DOHH2 (cell line): ENCODE results near the gene MUC6.

Source experiments
- EZH2phosphoT487 ChIP-seq: fragments of 200-600 bp; sonication (generic); IDR thresholded peaks from 2 replicates; pipeline ENCODE4 v1.6.1; 2017; ENCODE audit warnings: borderline replicate concordance, mild to moderate bottlenecking, antibody characterized with exemption, low read length, moderate library complexity, mixed read lengths
- TF ChIP-seq, protein P1 (sequence below): fragments of 200-600 bp; sonication (generic); IDR thresholded peaks from one replicate; pipeline ENCODE4 v1.5.1; 2014; ENCODE audit warnings: antibody characterized with exemption, mild to moderate bottlenecking, low read depth, low read length; ENCODE audit not compliant: poor library complexity, severe bottlenecking

DNA sequence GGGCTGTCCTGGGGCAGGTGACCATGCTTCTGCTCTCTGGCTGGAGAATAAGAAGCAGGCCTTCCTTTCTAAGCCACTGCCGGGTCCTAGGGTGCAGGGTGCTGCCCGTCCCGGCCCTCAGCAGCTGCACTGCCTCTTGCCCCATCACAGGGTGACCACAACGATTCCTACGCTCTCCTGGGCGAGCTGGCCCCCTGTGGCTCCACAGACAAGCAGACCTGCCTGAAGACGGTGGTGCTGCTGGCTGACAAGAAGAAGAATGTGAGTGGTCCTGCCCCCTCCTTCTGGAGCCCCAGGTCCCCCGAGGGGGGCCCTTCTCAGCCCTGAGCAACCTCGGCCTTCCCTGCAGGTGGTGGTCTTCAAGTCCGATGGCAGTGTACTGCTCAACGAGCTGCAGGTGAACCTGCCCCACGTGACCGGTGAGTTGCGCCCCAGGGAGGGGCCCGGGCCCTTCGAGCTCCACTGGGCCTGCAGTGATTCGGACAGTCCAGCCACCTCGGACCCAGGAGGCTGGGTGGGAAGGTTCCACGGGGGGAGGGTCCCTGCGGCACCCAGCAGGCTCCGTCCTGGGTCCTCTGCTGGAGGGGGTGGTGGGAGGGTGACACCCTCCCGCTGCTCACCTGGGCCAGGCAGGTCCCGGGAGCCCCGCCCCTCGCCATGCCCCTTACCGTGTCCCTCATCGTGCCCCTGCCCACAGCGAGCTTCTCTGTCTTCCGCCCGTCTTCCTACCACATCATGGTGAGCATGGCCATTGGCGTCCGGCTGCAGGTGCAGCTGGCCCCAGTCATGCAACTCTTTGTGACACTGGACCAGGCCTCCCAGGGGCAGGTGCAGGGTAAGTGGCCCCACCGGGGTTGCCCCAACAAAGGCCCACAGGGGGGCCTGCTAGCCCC lies 46.5 kb upstream of the MUC6 start:
- TF ChIP-seq, protein P1, sequence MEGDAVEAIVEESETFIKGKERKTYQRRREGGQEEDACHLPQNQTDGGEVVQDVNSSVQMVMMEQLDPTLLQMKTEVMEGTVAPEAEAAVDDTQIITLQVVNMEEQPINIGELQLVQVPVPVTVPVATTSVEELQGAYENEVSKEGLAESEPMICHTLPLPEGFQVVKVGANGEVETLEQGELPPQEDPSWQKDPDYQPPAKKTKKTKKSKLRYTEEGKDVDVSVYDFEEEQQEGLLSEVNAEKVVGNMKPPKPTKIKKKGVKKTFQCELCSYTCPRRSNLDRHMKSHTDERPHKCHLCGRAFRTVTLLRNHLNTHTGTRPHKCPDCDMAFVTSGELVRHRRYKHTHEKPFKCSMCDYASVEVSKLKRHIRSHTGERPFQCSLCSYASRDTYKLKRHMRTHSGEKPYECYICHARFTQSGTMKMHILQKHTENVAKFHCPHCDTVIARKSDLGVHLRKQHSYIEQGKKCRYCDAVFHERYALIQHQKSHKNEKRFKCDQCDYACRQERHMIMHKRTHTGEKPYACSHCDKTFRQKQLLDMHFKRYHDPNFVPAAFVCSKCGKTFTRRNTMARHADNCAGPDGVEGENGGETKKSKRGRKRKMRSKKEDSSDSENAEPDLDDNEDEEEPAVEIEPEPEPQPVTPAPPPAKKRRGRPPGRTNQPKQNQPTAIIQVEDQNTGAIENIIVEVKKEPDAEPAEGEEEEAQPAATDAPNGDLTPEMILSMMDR: no peak
- TF ChIP-seq EZH2phosphoT487: no peak
